Measurements from ENCODE around the gene NOS1AP. TPM values are rescaled to one million over a fixed set of nuclear protein-coding genes. Genes with fewer than 3 reads are reported as not detected.

Gene NOS1AP
- total RNA-seq, 4 donors from 2014 or later, result 1.1 to 3.5 (median 2.6) TPM

- TF ChIP-seq CTCF (IDR thresholded peaks at IDR 0.05) (no peak), POLR2A (IDR thresholded peaks at IDR 0.05) (no peak)
- WGBS, 2 donors, result 87 to 90% methylated on average over 3 of the region's 3 CpGs
- intact Hi-C loops (cut with DNase I; ENCODE audit: low total_unique reads), result no loop called here
- no peak overlapping the region for H3K4me3 ChIP-seq (ENCODE audit: low read depth, poor library complexity, severe bottlenecking)
- DNase-seq (ENCODE audit: low spot score in 2 of 2), result peak in 1 of 2 donors; percentile 9
Observed at GRCh38 chr1:162370721-162371120, 301.2 kb downstream of the NOS1AP start.

- TF ChIP-seq CTCF (IDR thresholded peaks at IDR 0.05) (no peak), POLR2A (IDR thresholded peaks at IDR 0.05) (no peak)
- DNase-seq (ENCODE audit: low spot score in 2 of 2), result peak in 1 of 2 donors; percentile 39
- intact Hi-C loops (cut with DNase I; ENCODE audit: low total_unique reads), result no loop called here
- WGBS, 2 donors, result 65 to 79% methylated on average over 6 of the region's 6 CpGs
- H3K4me3 ChIP-seq (ENCODE audit: low read depth, poor library complexity, severe bottlenecking), result no peak overlapping the region
Observed at GRCh38 chr1:162371611-162372010, 302.1 kb downstream of the NOS1AP start.

GRCh38 chr1:162372159-162373071 lies 302.9 kb downstream of the NOS1AP start:
- intact Hi-C loops (cut with DNase I; ENCODE audit: low total_unique reads), result no loop called here
- no peak overlapping the region for H3K4me3 ChIP-seq (ENCODE audit: low read depth, poor library complexity, severe bottlenecking)
- peak; percentile 63 to 86 for DNase-seq (ENCODE audit: low spot score in 2 of 2)
- WGBS, 2 donors, result 41 to 49% methylated on average over 13 of the region's 13 CpGs
- TF ChIP-seq POLR2A (IDR thresholded peaks at IDR 0.05), result no peak
- TF ChIP-seq CTCF (IDR thresholded peaks at IDR 0.05), result no peak

- 50 to 72% methylated on average over 1 of the region's 1 CpG for whole genome bisulfite sequencing, 2 donors
- peak in 1 of 2 donors; percentile 49 for DNase-seq (ENCODE audit: low spot score in 2 of 2)
- no peak overlapping the region for H3K4me3 ChIP-seq (ENCODE audit: low read depth, poor library complexity, severe bottlenecking)
- no peak for TF ChIP-seq POLR2A (IDR thresholded peaks at IDR 0.05)
- TF ChIP-seq CTCF (IDR thresholded peaks at IDR 0.05), result no peak
- intact Hi-C loops (cut with DNase I; ENCODE audit: low total_unique reads), result no loop called here
Observed at GRCh38 chr1:162373072-162373427, 303.6 kb downstream of the NOS1AP start.

- peak in 1 of 2 donors; percentile 66 for DNase-seq (ENCODE audit: low spot score in 2 of 2)
- H3K4me3 ChIP-seq (ENCODE audit: low read depth, poor library complexity, severe bottlenecking), result no peak overlapping the region
- 76 to 89% methylated on average over 8 of the region's 8 CpGs for WGBS, 2 donors
- TF ChIP-seq POLR2A (IDR thresholded peaks at IDR 0.05) (no peak), CTCF (IDR thresholded peaks at IDR 0.05) (no peak)
- intact Hi-C loops (cut with DNase I; ENCODE audit: low total_unique reads), result no loop called here
Observed at GRCh38 chr1:162373541-162374260, 304.2 kb downstream of the NOS1AP start.

All from lower leg skin (tissue), 4 donors.